NCI-H1694 (cell line): Measurements from ENCODE around the gene TRIM34.
"Not testable (repeated sequence)": the region's sequence is repeated elsewhere in the genome, so short reads cannot be mapped to it uniquely, and the experiment has no call there.

Experiments used
- DNase-seq: peaks from one replicate; lab custom pipeline; 2025; lab: John Stamatoyannopoulos, UW

Gene TRIM34, protein sequence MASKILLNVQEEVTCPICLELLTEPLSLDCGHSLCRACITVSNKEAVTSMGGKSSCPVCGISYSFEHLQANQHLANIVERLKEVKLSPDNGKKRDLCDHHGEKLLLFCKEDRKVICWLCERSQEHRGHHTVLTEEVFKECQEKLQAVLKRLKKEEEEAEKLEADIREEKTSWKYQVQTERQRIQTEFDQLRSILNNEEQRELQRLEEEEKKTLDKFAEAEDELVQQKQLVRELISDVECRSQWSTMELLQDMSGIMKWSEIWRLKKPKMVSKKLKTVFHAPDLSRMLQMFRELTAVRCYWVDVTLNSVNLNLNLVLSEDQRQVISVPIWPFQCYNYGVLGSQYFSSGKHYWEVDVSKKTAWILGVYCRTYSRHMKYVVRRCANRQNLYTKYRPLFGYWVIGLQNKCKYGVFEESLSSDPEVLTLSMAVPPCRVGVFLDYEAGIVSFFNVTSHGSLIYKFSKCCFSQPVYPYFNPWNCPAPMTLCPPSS

DNA sequence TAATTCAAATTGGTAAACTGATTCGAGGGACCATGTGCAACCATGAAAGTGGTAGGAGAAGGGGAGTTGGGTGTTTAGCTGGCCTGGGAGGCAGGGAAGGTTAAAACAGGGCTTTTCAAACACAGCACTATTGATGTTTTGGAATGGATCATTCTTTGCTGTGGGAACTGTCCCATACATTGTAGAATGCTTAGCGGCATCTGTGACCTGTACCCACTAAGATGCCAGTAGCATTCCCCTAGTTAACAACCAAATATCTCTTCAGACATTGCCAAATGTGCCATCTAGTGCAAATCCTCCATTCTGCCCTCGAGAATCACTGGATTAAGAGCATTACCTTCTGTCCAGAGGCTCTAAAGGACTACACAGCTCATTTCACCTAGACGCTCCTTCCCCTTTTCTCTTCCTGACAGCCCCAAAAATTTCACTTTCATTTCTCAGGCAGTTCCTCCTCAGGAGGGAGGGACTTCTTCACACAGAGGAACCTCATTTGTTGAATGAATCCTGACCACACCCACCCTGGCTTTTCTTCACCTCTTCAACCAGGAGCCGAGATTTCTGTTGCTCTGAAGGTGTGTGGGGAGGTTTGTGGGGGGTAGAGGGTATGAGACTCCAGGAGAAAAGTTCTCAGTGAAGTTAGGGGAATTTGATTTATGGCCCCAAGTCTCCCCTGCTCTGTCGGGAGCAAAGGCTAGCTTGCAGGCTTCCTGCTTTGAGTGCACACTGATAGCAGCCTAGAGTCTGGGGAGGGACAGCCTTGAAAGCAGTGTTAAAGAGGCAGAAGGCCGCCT lies at the start of gene TRIM34:
TSS of gene TRIM34 (plus strand) at position 513 of the 791 bp plus-strand sequence. CDS start 7,331 bp downstream, outside the sequence.
- no peak for DNase-seq

DNA sequence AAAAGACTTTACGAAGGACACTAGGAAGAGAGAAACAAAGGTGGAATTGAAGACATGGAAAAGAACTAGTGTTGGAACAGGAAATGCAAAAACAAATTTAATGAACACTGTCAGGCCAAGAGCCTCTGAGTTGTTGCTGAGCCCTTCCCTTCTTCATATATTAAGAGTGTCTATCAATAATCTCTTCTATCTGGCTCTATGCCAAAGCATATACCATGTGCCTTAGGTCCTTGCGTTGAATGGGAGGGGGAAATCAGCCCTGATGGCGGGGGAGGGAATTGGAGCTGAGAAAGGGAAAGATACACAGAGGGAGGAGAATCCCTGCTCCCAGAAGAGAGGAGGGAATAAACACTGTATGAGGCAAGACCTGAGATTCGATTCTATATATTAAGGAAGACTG lies 49.6 kb upstream of the TRIM34 start:
- no peak for DNase-seq

DNA sequence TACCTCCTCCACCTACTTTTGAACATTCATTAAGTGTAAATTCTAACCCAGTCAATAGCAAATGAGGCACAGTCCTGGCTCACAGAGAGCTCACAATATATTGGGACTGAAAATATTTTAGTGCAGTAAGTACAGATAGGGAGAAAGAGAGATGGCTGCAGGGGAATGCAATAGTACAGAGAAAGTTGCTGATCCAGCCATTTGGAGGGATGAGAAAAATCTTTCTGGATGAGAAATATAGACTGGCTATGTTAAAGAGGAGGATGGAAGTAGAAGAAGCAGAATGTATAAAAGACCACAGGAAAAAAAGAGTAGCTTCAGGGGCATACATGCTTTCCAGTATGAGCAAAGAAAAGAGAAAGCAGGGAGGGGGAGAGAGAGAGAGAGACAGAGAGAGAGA lies 47.7 kb upstream of the TRIM34 start:
- no peak for DNase-seq

DNA sequence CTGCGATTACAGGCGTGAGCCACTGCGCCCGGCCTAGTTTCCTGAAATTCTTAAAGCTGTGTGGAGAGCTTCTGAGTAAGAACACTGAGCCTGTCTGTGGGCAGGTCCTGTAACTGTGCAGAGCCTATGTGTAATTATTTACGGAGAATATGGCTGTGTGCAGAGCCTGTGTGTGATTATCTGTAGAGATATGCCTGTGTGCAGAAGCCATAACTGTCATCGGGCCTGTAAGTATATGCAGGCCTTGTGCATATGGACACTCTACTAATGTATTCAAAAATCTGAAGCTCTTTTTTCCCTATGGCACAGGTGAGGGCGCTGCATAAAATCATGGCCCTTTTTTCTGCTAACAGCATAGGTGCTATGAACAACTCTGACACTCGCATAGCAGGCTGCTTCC lies 44.2 kb upstream of the TRIM34 start, which contains the start of gene OR52B6:
TSS of gene OR52B6 (plus strand) at position 301 of the 400 bp plus-strand sequence. CDS start at position 301, 0 bp downstream.
- no peak for DNase-seq

DNA sequence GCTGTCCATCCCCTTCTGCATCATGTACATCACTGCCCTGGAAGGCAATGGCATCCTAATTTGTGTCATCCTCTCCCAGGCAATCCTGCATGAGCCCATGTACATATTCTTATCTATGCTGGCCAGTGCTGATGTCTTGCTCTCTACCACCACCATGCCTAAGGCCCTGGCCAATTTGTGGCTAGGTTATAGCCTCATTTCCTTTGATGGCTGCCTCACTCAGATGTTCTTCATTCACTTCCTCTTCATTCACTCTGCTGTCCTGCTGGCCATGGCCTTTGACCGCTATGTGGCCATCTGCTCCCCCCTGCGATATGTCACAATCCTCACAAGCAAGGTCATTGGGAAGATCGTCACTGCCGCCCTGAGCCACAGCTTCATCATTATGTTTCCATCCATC lies 43.8 kb upstream of the TRIM34 start:
- DNase-seq: no peak

DNA sequence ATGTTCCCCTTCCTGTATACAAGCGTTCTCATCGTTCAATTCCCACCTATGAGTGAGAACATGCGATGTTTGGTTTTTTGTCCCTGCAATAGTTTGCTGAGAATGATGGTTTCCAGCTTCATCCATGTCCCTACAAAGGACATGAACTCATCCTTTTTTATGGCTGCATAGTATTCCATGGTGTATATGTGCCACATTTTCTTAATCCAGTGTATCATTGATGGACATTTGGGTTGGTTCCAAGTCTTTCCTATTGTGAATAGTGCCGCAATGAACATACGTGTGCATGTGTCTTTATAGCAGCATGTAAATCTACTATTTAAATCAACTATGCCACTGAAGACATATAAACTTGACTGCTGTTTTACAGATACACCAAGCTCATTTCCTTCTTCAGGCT lies 40.3 kb upstream of the TRIM34 start:
- not testable (repeated sequence) for DNase-seq

DNA sequence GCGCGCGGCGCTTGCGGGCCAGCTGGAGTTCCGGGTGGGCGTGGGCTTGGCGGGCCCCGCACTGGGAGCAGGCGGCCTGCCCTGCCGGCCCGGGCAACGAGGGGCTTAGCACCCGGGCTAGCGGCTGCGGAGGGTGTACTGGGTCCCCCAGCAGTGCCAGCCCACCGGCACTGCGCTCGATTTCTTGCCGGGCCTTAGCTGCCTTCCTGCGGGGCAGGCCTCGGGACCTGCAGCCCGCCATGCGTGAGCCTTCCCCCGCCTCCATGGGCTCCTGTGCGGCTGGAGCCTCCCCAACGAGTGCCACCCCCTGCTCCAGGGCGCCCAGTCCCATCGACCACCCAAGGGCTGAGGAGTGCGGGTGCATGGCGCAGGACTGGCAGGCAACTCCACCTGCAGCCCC lies 34.9 kb upstream of the TRIM34 start:
- not testable (repeated sequence) for DNase-seq

DNA sequence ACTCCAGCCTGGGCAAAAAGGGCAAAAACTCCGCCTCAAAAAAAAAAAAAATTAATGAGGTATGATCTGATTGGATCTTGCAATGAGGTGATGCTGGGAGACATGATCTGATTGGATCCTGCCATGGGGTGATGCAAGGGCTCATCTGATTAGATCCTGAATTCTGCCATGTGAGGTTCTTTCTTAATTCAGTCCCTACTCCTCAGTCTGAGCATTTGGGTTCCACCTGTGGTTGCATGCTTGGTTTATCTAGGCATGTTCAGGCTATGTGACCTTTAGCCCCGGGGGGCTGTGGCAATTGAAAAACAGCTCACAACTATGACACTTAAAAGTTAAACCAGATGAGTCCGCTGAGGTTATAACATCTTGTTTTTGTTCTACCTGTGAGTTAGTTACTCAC lies 33.2 kb upstream of the TRIM34 start:
- no peak for DNase-seq

DNA sequence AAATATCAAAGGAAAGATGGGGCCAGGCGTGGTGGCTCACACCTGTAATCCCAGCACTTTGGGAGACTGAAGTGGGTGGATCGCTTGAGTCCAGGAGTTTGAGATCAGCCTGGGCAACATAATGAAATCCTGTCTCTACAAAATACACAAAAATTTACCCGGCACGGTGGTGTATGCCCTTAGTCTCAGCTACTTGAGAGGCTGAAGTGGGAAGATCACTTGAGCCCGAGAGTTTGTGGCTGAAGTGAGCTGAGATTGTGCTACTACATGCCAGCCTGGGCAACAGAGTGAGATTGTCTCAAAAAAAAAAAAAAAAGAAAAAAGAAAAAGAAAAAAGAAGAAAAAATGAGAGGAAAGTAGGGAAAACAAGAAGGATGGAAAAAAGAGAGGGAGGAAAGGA lies 32.2 kb upstream of the TRIM34 start:
- DNase-seq: no peak

DNA sequence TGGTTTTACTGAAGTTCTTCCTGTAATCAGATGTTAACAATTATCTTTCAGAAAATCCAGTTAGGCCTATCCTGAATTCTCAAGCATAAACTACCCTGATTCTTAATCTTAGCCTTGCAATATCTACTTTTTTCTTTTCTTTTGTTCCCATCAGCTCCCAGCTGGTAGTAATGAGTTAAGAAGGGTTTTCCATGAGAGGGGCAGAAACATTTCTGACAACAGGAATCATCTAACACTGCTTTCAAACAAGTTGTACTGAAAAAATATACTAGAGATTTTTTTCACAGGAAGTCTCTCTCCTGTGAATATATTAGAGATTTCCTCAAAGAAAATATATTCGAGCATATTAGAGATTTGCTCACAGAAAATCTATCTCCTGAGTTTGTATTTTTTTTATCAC lies 31.7 kb upstream of the TRIM34 start:
- DNase-seq: no peak

DNA sequence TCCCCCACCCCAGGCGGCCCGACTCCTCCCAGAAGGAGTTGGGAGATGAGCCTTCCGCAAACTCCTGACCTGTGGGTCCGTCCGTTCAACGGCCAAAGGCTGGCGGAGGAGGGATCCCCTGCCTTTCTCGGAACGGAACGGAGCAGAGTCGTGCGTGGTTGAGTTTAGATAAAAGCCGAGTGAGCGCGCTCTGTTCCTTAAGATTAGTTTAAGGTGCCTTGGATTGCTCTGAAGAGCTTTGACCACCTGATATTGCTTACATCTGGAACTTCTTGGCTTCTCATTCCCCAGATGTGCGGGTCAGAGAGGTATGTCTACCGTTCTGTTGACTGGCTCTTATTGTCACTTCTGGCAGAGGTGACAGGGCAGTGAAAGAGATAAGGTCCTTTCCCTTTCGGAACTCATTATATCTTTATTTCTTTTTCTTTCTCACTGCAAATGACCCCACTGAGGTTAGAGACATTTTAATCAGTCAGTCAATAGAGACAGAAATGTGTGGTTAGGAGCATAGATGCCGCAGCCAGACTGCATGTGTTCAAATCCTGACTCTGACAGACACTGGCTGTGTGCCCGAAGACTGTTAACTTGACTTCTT lies 28.1 kb upstream of the TRIM34 start, which contains the start of gene TRIM6:
TSS of gene TRIM6 (plus strand) at position 31 of the 595 bp plus-strand sequence. CDS start at position 292, 261 bp downstream.
- DNase-seq: no peak

DNA sequence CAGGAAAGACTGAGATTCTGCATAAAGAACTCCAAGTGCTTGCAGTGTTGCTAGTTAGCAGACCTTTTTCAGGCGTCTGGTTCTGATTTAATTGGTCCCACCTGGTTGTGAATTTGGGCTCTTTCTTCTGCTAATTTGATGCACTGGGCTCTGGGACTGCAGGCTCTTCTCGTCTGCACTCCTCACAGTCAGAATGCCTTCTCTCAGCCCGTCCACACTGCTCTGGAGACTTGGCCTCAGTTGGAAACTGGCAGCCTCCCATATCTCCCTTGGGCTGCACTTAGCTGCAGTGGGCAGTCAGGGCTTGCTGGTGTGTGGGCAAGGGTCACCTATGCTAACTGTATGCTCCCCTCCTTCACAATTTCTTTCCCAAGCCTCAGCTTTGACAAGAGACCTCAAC lies 26.8 kb upstream of the TRIM34 start:
- no peak for DNase-seq

DNA sequence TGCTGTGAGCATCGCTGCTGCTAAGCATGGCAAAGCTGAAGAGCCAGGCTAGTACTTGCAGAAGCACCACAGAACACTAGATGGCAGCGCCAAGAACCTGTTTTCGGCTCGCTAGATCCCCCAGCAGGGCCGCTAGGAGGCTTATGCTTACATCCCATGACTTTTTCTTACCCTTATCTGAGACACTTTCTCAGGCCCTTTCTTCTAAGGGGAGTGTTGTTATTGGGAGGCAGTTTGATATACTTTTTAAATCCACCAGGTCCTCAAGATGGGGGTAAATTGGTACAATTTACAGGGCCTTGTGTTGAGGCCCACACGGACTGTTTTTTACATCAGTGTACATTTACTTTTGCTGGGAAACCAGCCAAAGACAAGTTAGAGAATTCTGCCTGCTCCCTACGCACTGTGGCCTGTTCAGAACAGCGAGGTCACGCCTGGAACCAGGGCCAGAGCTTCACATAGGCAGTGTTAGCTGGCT lies 24.4 kb upstream of the TRIM34 start:
- no peak for DNase-seq

DNA sequence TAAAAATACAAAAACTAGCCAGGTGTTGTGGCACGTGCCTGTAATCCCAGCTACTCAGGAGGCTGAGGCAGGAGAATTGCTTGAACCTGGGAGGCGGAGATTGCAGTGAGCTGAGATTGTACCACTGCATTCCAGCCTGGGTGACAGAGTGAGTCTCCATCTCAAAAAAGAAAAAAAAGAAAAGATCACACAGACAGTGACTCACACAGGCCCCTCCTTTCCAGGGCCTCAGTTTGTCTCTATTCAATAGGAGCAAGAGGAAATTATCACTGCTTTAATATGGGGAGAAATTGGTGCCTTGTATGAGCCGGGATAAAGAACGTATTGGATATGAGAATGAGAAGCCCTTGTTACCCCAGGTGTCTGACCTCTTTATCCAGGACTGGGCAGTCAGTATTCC lies 22.0 kb upstream of the TRIM34 start:
- DNase-seq: not testable (repeated sequence)

DNA sequence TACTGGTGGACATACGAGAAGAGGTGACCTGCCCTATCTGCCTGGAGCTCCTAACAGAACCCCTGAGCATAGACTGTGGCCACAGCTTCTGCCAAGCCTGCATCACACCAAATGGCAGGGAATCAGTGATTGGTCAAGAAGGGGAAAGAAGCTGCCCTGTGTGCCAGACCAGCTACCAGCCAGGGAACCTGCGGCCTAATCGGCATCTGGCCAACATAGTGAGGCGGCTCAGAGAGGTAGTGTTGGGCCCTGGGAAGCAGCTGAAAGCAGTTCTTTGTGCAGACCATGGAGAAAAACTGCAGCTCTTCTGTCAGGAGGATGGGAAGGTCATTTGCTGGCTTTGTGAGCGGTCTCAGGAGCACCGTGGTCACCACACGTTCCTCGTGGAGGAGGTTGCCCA lies 21.5 kb upstream of the TRIM34 start:
- DNase-seq: no peak

DNA sequence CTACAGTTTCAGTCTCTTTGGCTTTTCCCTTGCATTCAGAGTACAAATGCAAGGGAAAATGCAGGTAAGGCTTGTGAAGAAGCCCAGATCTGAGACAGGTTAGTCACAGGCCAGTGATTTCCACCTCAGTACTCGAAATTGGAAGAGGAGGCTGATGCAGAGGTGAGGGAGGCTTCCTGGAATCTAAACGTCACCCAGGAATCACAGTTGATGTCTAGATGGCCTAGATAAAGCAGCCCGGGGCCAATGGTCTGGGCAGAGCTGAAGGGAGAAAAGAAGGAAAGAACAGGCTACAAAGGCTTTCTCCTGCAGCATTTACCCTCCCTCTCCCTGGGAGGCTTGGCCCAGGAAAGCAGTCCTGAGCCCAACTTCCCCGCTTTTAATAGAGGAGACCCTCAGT lies 19.9 kb upstream of the TRIM34 start:
- no peak for DNase-seq

DNA sequence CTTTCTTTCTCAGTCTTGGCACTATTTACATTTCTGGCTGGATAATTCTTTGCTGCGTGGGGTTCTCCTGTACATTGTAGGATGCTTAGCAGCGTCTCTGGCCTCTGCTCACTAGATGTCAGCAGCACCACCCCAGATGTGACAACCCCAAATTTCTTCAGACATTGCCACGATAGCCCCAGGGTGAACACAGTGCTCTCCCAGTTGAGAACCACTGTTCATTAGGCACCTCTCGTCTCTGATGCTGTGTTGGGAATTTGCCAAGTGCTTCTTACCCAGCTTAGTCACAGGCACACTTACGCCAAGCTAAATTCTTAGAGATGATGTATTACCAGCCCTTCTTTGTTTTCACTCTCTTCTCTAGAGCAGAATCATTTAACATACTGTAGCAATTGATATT lies 19.0 kb upstream of the TRIM34 start:
- DNase-seq: no peak

DNA sequence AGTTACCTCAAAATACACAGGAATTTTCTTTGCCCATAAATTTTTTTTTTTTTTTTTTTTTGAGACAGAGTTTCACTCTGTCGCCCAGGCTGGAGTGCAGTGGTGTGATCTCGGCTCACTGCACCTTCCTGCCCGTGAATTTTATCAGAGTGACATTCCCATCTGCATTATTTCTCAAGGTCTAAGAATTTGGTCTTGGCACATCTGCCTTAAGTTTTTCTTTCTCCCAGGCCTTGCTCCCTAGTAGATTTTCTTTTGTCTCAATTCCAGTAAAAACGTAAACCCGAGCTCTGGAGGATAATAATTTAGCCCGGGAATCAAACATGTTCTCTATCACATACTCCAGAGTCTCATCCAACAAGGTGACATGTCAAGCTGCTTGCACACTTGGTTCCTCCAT lies 16.0 kb upstream of the TRIM34 start:
- no peak for DNase-seq

DNA sequence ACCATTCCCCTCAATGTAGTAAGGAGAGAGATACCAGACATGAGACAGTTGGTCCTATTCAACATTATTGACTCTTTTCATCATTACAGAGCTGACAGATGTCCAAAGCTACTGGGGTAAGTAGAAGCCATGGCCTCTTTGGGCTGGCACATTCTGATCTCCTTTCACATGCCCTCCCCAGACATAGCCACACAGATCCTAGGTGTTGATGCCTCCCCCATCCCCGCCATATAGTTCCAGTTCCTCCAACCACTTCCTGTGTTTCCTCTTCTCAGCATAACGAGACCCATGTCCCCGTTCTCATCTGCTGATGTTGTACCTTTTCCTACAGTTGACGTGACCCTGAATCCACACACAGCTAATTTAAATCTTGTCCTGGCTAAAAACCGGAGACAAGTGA lies 14.4 kb upstream of the TRIM34 start:
- DNase-seq: no peak

DNA sequence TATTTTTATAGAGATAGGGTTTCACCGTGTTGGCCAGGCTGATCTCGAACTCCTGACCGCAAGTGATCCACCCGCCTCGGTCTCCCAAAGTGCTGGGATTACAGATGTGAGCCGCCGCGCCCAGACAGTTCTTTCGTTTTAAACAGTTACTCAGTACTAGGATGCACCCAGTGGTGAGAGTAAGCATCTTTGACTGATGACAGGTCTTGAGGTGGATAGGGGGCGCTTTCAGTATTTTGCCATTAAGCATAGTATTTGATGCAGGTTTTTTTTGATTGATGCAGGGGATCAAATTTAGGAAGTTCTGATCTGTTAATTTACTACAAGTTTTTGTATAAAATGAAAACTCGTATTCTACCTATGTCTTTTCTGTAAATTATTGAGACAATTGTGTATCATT lies 13.2 kb upstream of the TRIM34 start:
- no peak for DNase-seq

DNA sequence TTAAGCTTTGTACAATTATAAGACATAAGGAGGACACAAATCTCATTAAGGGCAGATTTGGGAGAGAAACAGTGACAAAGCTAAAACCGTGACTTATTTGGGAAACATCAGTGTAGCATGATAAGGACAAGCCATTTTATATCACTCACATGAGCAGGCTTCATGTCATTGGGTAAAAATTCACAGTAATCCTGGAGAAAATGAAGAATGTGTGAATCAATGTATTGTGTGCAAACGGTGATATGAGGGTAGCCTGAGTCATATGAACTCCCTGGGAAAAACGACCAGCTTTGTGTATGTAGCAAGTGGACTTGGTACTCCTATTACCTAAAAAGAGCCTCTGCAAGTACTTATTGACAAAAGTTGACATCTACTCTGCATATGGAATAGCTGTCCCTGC lies 6.0 kb upstream of the TRIM34 start:
- no peak for DNase-seq
